ENCODE measurements around the gene ENTPD1.
A peak's percentile ranks its signal among the peaks of the same experiment; 100 is the strongest.
"Not testable (repeated sequence)": the region's sequence is repeated elsewhere in the genome, so short reads cannot be mapped to it uniquely, and the experiment has no call there.

Gene ENTPD1

GRCh38 chr10:95756041-95756761, at the start of gene ENTPD1:
TSS of gene ENTPD1 (plus strand) at chr10:95756163. CDS start at chr10:95756240, 77 bp downstream.
- no peak for DNase-seq

GRCh38 chr10:95706573-95706972, 49.4 kb upstream of the ENTPD1 start:
- no peak for DNase-seq

- no peak for DNase-seq
These were observed 49.0 kb upstream of the ENTPD1 start for GRCh38 chr10:95706990-95707389.

GRCh38 chr10:95711492-95711891, 44.5 kb upstream of the ENTPD1 start:
- no peak for DNase-seq

GRCh38 chr10:95716466-95716865, 39.5 kb upstream of the ENTPD1 start:
- DNase-seq = no peak

- no peak for DNase-seq
These were observed 39.1 kb upstream of the ENTPD1 start for GRCh38 chr10:95716866-95717265.

GRCh38 chr10:95720745-95721144, 35.2 kb upstream of the ENTPD1 start:
- not testable (repeated sequence) for DNase-seq

GRCh38 chr10:95722496-95722895, 33.5 kb upstream of the ENTPD1 start:
- not testable (repeated sequence) for DNase-seq

- DNase-seq = no peak
These were observed 27.4 kb upstream of the ENTPD1 start for GRCh38 chr10:95728526-95728925.

- no peak for DNase-seq
These were observed 26.5 kb upstream of the ENTPD1 start for GRCh38 chr10:95729323-95730055.

- DNase-seq = no peak
These were observed 25.7 kb upstream of the ENTPD1 start for GRCh38 chr10:95730233-95730632.

GRCh38 chr10:95732907-95733306, 23.1 kb upstream of the ENTPD1 start:
- DNase-seq = not testable (repeated sequence)

GRCh38 chr10:95739056-95739455, 16.9 kb upstream of the ENTPD1 start:
- peak; percentile 52 for DNase-seq

- DNase-seq = no peak
These were observed 14.0 kb upstream of the ENTPD1 start for GRCh38 chr10:95741807-95742467.

- no peak for DNase-seq
These were observed 13.5 kb upstream of the ENTPD1 start for GRCh38 chr10:95742485-95742884.

- DNase-seq = no peak
These were observed 12.9 kb upstream of the ENTPD1 start for GRCh38 chr10:95742962-95743535.

- no peak for DNase-seq
These were observed 10.5 kb upstream of the ENTPD1 start for GRCh38 chr10:95745501-95745900.

GRCh38 chr10:95748349-95748748, 7.6 kb upstream of the ENTPD1 start:
- no peak for DNase-seq

- no peak for DNase-seq
These were observed 405 bp upstream of the ENTPD1 start for GRCh38 chr10:95755511-95756004.

GRCh38 chr10:95756809-95757684, 1.1 kb downstream of the ENTPD1 start:
- DNase-seq = no peak

- DNase-seq = peak; percentile 76
These were observed 2.5 kb downstream of the ENTPD1 start for GRCh38 chr10:95758351-95759025.

Measured in activated CD4-positive, alpha-beta T cell treated with anti-CD3 and anti-CD28 coated beads, Interleukin-10, Interleukin-2, amounts not matched to agents 100 ng/mL and 50 ng/mL, durations not matched to agents 16 hours and 8 hours (primary cell).